ENCODE measurements around the gene UNC45A. TPM values are rescaled to one million over a fixed set of nuclear protein-coding genes. Genes with fewer than 3 reads are reported as not detected.
A peak's percentile ranks its signal among the peaks of the same experiment; 100 is the strongest.

Gene UNC45A
- total RNA-seq, 2 experiments from 2014 or later = 62.7 to 65.5 TPM

- Mint-ChIP-seq H3K27ac (peak overlapping the region; percentile 95), H3K36me3 (peaks cover 33% of the 10 kb centered on the region), H3K4me3 (peak overlapping the region; percentile 84), H3K4me1 (peaks cover 3% of the 10 kb centered on the region), H3K9me3 (no peaks in the 10 kb centered on the region), H3K27me3 (no peaks in the 10 kb centered on the region)
- DNase-seq = no peak
Observed at GRCh38 chr15:90955624-90956273, 20.7 kb downstream of the UNC45A start.

DNA sequence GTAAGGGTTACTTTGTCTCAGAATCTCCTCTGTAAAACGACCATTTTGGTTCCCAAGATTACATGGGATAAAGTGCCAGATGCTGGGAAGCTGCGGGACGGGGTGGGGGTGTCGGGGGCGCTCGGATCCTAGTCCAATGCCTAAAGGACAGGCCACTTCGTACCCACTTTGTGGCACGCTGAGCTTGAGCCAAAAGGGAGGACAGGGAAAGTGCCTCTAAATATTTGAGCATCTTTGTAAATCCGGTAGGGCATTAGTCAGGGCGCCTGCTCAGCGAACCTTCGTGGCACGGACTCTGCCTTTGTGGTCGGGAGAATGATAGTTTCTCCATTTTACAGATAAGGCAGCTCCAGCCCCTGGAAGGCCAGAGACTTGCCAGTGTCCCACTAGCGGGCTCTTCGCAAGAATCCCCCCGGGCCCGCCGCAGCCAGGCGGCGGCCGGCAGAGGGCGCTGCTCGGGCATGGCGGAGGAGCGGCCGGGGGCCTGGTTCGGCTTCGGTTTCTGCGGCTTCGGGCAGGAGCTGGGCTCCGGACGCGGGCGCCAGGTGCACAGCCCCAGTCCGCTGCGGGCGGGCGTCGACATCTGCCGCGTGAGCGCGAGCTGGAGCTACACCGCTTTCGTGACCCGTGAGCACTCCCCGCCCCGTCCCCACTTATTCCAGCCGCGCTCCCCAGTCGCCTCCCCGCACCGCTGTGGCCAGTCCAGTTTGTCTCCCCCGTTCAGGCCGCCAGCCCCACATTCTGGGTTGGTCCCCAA is 21.4 kb downstream of the UNC45A start:
- H3K4me3 Mint-ChIP-seq = peak overlapping the region; percentile 84

GRCh38 chr15:90957031-90957790 is 22.1 kb downstream of the UNC45A start:
- Mint-ChIP-seq H3K9me3 (no peaks in the 10 kb centered on the region), H3K4me3 (peak overlapping the region; percentile 84), H3K36me3 (peaks cover 30% of the 10 kb centered on the region), H3K27me3 (no peaks in the 10 kb centered on the region), H3K4me1 (peaks cover 3% of the 10 kb centered on the region), H3K27ac (no peak overlapping the region)
- DNase-seq = no peak

More for the DNA sequence above, 21.4 kb downstream of the UNC45A start:
- Mint-ChIP-seq H3K27me3 (no peaks in the 10 kb centered on the region), H3K9me3 (no peaks in the 10 kb centered on the region), H3K36me3 (peaks cover 32% of the 10 kb centered on the region), H3K27ac (peak overlapping the region; percentile 95), H3K4me1 (peaks cover 3% of the 10 kb centered on the region)
- DNase-seq = peak; percentile 73

GRCh38 chr15:90957791-90958190 is 22.7 kb downstream of the UNC45A start:
- Mint-ChIP-seq H3K9me3 (no peaks in the 10 kb centered on the region), H3K4me1 (peaks cover 3% of the 10 kb centered on the region), H3K36me3 (peaks cover 30% of the 10 kb centered on the region), H3K27ac (no peak overlapping the region), H3K4me3 (peak overlapping the region; percentile 59), H3K27me3 (no peaks in the 10 kb centered on the region)
- no peak for DNase-seq

DNA sequence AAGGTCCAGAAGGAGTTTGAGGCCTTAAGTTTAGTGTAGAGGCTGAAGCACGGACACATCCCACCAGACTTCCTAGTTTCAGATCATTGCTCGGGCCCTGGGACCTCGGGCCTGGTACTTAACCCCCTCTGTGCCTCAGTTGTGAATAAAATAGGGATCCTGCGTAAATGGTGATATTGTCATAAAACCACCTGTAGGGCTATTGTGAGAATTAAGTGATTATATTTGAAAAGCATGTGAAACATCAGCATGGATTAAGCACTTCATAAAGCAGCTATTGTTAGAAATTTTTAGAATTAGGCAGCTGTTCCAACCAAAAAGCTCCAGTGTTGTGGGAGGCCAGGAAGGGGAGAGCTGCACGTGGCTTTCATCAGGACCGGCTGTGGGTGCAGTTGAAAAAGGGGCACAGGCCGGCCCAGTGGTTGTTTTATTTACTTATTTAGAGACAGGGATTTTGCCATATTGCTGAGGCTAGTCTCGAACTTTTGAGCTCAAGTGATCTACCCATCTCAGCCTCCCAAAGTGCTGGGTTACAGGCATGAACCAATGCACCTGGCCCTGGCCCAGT is 24.0 kb downstream of the UNC45A start:
- Mint-ChIP-seq H3K36me3 (peaks cover 28% of the 10 kb centered on the region), H3K9me3 (no peaks in the 10 kb centered on the region), H3K27ac (no peak overlapping the region), H3K27me3 (no peaks in the 10 kb centered on the region), H3K4me3 (no peak overlapping the region), H3K4me1 (peaks cover 3% of the 10 kb centered on the region)
- DNase-seq = no peak

- Mint-ChIP-seq H3K9me3 (no peaks in the 10 kb centered on the region), H3K4me1 (peaks cover 3% of the 10 kb centered on the region), H3K4me3 (no peak overlapping the region), H3K36me3 (peaks cover 28% of the 10 kb centered on the region), H3K27me3 (no peaks in the 10 kb centered on the region), H3K27ac (no peak overlapping the region)
- no peak for DNase-seq
Observed at GRCh38 chr15:90959894-90960293, 24.8 kb downstream of the UNC45A start.

DNA sequence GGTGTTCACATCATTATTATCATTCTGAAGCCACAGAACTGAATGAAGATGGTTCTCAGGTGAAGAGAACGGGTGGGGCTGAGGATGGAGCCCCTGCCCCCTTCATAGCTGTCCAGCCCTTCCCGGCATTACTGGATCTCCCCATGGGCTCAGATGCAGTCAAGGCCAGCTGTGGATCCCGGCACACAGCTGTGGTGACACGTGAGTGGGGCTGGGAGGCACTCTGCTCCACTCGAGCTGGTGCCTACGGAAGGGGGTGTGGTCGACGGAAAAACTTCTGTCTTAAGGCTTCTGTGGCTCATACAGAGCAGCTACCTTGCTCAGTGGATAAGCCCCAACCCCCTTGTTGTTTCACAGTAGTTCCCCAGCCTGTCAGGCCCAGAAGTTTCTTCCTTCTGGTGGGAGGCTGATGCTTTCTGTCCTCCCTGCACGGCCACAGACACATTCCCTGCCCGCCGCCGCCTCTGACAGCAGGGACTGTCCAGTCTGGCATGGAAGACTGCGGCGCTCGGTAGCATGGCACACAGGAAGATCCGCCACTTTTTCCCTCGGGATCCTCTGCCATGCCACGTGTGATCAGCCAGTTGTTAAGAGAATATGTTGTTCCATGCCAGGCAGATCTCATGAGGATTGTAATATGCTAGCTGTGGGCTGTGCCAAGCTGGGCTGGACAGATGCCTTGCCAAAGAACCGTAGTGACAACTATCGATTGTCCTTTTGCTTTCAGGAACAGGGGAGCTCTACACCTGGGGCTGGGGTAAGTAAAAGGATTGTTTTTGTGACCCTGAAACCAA is 25.4 kb downstream of the UNC45A start:
- H3K27me3 Mint-ChIP-seq = no peaks in the 10 kb centered on the region
- H3K27ac Mint-ChIP-seq = no peak overlapping the region
- peaks cover 29% of the 10 kb centered on the region for H3K36me3 Mint-ChIP-seq
- H3K4me1 Mint-ChIP-seq = peaks cover 3% of the 10 kb centered on the region
- no peak overlapping the region for H3K4me3 Mint-ChIP-seq
- no peaks in the 10 kb centered on the region for H3K9me3 Mint-ChIP-seq
- no peak for DNase-seq

DNA sequence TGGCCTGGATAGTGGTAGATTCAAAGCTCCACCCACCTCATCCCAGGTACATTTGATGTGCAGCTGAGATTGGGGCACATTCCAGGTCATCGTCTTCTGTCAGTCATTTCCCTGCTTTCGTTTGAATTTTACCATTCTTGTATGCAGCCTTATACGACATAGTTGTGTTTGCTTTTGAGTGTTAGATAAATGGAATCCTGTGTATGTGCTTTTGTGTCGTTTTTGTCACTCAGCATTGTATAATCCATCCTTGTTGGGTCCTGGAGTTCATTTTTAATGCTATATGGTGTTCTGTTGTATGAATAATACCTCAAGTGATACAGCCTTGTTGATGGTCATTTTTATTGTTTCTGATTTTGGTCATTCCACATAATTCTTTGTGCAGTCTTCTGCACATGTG is 26.9 kb downstream of the UNC45A start:
- no peak overlapping the region for H3K4me3 Mint-ChIP-seq
- H3K36me3 Mint-ChIP-seq = peaks cover 25% of the 10 kb centered on the region
- H3K9me3 Mint-ChIP-seq = no peaks in the 10 kb centered on the region
- no peaks in the 10 kb centered on the region for H3K27me3 Mint-ChIP-seq
- no peak overlapping the region for H3K27ac Mint-ChIP-seq
- DNase-seq = no peak
- no peaks in the 10 kb centered on the region for H3K4me1 Mint-ChIP-seq

- H3K9me3 Mint-ChIP-seq = no peaks in the 10 kb centered on the region
- no peaks in the 10 kb centered on the region for H3K4me1 Mint-ChIP-seq
- no peak overlapping the region for H3K4me3 Mint-ChIP-seq
- no peaks in the 10 kb centered on the region for H3K27me3 Mint-ChIP-seq
- no peak for DNase-seq
- H3K27ac Mint-ChIP-seq = no peak overlapping the region
- H3K36me3 Mint-ChIP-seq = peaks cover 25% of the 10 kb centered on the region
Observed at GRCh38 chr15:90966262-90966661, 31.2 kb downstream of the UNC45A start.

- Mint-ChIP-seq H3K4me3 (no peak overlapping the region), H3K9me3 (no peaks in the 10 kb centered on the region), H3K36me3 (peaks cover 23% of the 10 kb centered on the region), H3K27me3 (no peaks in the 10 kb centered on the region), H3K27ac (no peak overlapping the region), H3K4me1 (no peaks in the 10 kb centered on the region)
- no peak for DNase-seq
Observed at GRCh38 chr15:90967206-90967605, 32.1 kb downstream of the UNC45A start.

DNA sequence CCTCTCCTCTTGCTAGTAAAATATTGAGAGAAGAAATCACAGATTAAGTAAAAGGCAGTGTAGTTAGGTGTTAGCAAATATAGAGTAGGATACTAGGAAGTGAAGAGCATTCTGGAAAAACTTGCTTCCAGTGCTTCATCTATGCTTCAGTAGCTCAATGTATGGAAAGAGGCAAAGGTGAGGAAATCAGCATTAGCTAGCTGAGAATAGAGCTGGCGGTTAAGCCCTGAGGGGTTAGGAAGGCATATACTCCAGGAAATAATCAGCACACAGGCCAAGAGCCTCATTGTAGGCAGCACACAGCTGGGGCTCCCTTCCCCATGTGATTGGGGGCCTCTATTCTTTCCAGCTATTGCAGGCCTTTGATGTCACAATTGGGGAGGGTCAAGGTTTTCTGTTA is 33.3 kb downstream of the UNC45A start:
- Mint-ChIP-seq H3K9me3 (no peaks in the 10 kb centered on the region), H3K4me1 (no peaks in the 10 kb centered on the region), H3K27ac (no peak overlapping the region), H3K36me3 (peaks cover 24% of the 10 kb centered on the region), H3K4me3 (no peak overlapping the region), H3K27me3 (no peaks in the 10 kb centered on the region)
- DNase-seq = no peak

DNA sequence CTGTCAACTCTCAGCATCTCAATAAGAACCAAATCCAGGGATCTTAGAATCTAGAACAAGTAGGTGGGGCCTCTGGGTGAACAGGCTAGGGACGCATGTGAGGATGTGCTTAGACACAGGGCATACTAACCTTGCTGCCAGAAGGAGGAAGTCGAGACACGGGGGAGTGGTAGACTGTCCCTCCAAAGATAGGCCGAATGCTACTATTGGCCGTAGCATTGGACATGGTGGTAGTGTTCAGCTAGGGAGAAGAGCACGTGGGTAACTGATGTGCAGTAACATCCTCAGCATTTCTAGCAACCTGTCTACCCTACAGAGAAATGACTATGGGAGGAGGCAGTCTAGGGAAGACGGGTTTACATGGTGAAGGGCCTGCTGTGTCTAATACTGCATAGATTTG is 35.2 kb downstream of the UNC45A start:
- no peak overlapping the region for H3K4me3 Mint-ChIP-seq
- no peak overlapping the region for H3K27ac Mint-ChIP-seq
- H3K4me1 Mint-ChIP-seq = no peaks in the 10 kb centered on the region
- no peaks in the 10 kb centered on the region for H3K27me3 Mint-ChIP-seq
- peaks cover 31% of the 10 kb centered on the region for H3K36me3 Mint-ChIP-seq
- no peak for DNase-seq
- no peaks in the 10 kb centered on the region for H3K9me3 Mint-ChIP-seq

- no peaks in the 10 kb centered on the region for H3K27me3 Mint-ChIP-seq
Observed at GRCh38 chr15:90972133-90972532, 37.0 kb downstream of the UNC45A start.

DNA sequence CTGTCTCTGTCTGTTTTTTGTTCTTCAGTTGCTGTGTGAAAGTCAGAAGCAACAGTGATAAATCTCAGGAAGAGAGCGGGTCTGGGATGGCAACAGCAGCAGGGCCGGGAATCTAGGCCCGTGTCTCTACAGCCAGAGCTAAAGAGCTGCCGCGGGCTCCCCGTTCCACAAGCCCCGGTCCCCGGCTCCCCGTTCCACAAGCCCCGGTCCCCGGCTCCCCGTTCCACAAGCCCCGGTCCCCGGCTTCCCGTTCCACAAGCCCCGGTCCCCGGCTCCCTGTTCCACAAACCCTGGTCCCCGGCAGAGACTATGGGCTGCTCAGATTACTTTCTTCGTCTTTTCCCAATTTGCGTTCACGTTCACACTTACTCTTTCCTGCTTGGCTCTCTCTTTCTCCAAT is 39.1 kb downstream of the UNC45A start:
- no peaks in the 10 kb centered on the region for H3K27me3 Mint-ChIP-seq
- H3K36me3 Mint-ChIP-seq = peaks cover 46% of the 10 kb centered on the region
- no peaks in the 10 kb centered on the region for H3K4me1 Mint-ChIP-seq
- no peak overlapping the region for H3K4me3 Mint-ChIP-seq
- no peaks in the 10 kb centered on the region for H3K9me3 Mint-ChIP-seq
- DNase-seq = no peak
- H3K27ac Mint-ChIP-seq = no peak overlapping the region

More at GRCh38 chr15:90972133-90972532, 37.0 kb downstream of the UNC45A start:
- Mint-ChIP-seq H3K9me3 (no peaks in the 10 kb centered on the region), H3K36me3 (peaks cover 35% of the 10 kb centered on the region), H3K4me3 (no peak overlapping the region), H3K4me1 (no peaks in the 10 kb centered on the region), H3K27ac (no peak overlapping the region)
- DNase-seq = no peak
